Measurements from ENCODE around the gene CMC2. TPM values are rescaled to one million over a fixed set of nuclear protein-coding genes. Genes with fewer than 3 reads are reported as not detected.

Gene CMC2
- total RNA-seq, 2 donors from 2014 or later = 78.3 to 86.6 TPM

GRCh38 chr16:80982646-80983045 lies 24.0 kb downstream of the CMC2 start:
- Mint-ChIP-seq H3K4me1 (peaks cover 23% of the 10 kb centered on the region), H3K36me3 (ENCODE audit: low read depth) (peaks cover 13% of the 10 kb centered on the region), H3K27me3 (no peaks in the 10 kb centered on the region), H3K27ac (no peak overlapping the region), H3K4me3 (no peak overlapping the region)
- ATAC-seq = no peak
- no peaks in the 10 kb centered on the region for H3K9me3 ChIP-seq (ENCODE audit: control insufficient read depth, low read length, poor library complexity, severe bottlenecking)
- no peak for DNase-seq

- H3K27ac Mint-ChIP-seq = no peak overlapping the region
- H3K36me3 Mint-ChIP-seq (ENCODE audit: low read depth) = peaks cover 5% of the 10 kb centered on the region
- DNase-seq (no peak), ATAC-seq (no peak)
- H3K27me3 Mint-ChIP-seq = no peaks in the 10 kb centered on the region
- no peak overlapping the region for H3K4me3 Mint-ChIP-seq
- H3K9me3 ChIP-seq (ENCODE audit: control insufficient read depth, low read length, poor library complexity, severe bottlenecking) = no peaks in the 10 kb centered on the region
- H3K4me1 Mint-ChIP-seq = peaks cover 12% of the 10 kb centered on the region
These were observed 25.6 kb downstream of the CMC2 start for GRCh38 chr16:80981103-80981502.

GRCh38 chr16:80976946-80977345 lies 29.7 kb downstream of the CMC2 start:
- DNase-seq = no peak
- Mint-ChIP-seq H3K27me3 (no peaks in the 10 kb centered on the region), H3K4me1 (peaks cover 17% of the 10 kb centered on the region), H3K27ac (peak overlapping the region; percentile 37), H3K4me3 (no peak overlapping the region), H3K36me3 (ENCODE audit: low read depth) (peaks cover 13% of the 10 kb centered on the region)
- no peaks in the 10 kb centered on the region for H3K9me3 ChIP-seq (ENCODE audit: control insufficient read depth, low read length, poor library complexity, severe bottlenecking)
- no peak for ATAC-seq

- no peak overlapping the region for H3K4me3 Mint-ChIP-seq
- H3K4me1 Mint-ChIP-seq = peaks cover 17% of the 10 kb centered on the region
- DNase-seq (no peak), ATAC-seq (no peak)
- peaks cover 14% of the 10 kb centered on the region for H3K36me3 Mint-ChIP-seq (ENCODE audit: low read depth)
- H3K27ac Mint-ChIP-seq = peak overlapping the region; percentile 22
- H3K9me3 ChIP-seq (ENCODE audit: control insufficient read depth, low read length, poor library complexity, severe bottlenecking) = no peaks in the 10 kb centered on the region
- H3K27me3 Mint-ChIP-seq = no peaks in the 10 kb centered on the region
These were observed 31.9 kb downstream of the CMC2 start for GRCh38 chr16:80974649-80975376.

- ATAC-seq (no peak), DNase-seq (no peak)
- Mint-ChIP-seq H3K36me3 (ENCODE audit: low read depth) (peaks cover 15% of the 10 kb centered on the region), H3K4me3 (peak overlapping the region; percentile 49), H3K27ac (peak overlapping the region; percentile 22), H3K4me1 (peaks cover 17% of the 10 kb centered on the region), H3K27me3 (no peaks in the 10 kb centered on the region)
- H3K9me3 ChIP-seq (ENCODE audit: control insufficient read depth, low read length, poor library complexity, severe bottlenecking) = no peaks in the 10 kb centered on the region
These were observed 32.7 kb downstream of the CMC2 start for GRCh38 chr16:80973991-80974390.

- Mint-ChIP-seq H3K4me3 (no peak overlapping the region), H3K4me1 (peaks cover 17% of the 10 kb centered on the region), H3K27me3 (no peaks in the 10 kb centered on the region), H3K27ac (no peak overlapping the region), H3K36me3 (ENCODE audit: low read depth) (peaks cover 19% of the 10 kb centered on the region)
- no peaks in the 10 kb centered on the region for H3K9me3 ChIP-seq (ENCODE audit: control insufficient read depth, low read length, poor library complexity, severe bottlenecking)
- ATAC-seq (no peak), DNase-seq (no peak)
These were observed 34.1 kb downstream of the CMC2 start for GRCh38 chr16:80972611-80973010.

- Mint-ChIP-seq H3K4me1 (peaks cover 17% of the 10 kb centered on the region), H3K36me3 (ENCODE audit: low read depth) (peaks cover 18% of the 10 kb centered on the region), H3K27me3 (no peaks in the 10 kb centered on the region), H3K4me3 (no peak overlapping the region), H3K27ac (peak overlapping the region; percentile 9)
- H3K9me3 ChIP-seq (ENCODE audit: control insufficient read depth, low read length, poor library complexity, severe bottlenecking) = no peaks in the 10 kb centered on the region
- DNase-seq = no peak
- no peak for ATAC-seq
These were observed 34.9 kb downstream of the CMC2 start for GRCh38 chr16:80971819-80972218.

- peaks cover 13% of the 10 kb centered on the region for H3K4me1 Mint-ChIP-seq
- H3K4me3 Mint-ChIP-seq = no peak overlapping the region
- no peak overlapping the region for H3K27ac Mint-ChIP-seq
- H3K27me3 Mint-ChIP-seq = no peaks in the 10 kb centered on the region
- ATAC-seq (no peak), DNase-seq (no peak)
- H3K36me3 Mint-ChIP-seq (ENCODE audit: low read depth) = peaks cover 14% of the 10 kb centered on the region
- no peaks in the 10 kb centered on the region for H3K9me3 ChIP-seq (ENCODE audit: control insufficient read depth, low read length, poor library complexity, severe bottlenecking)
These were observed 37.6 kb downstream of the CMC2 start for GRCh38 chr16:80969114-80969484.

GRCh38 chr16:80968386-80969113 lies 38.1 kb downstream of the CMC2 start:
- DNase-seq = no peak
- no peaks in the 10 kb centered on the region for H3K9me3 ChIP-seq (ENCODE audit: control insufficient read depth, low read length, poor library complexity, severe bottlenecking)
- H3K27me3 Mint-ChIP-seq = no peaks in the 10 kb centered on the region
- H3K4me1 Mint-ChIP-seq = peaks cover 9% of the 10 kb centered on the region
- no peak for ATAC-seq
- peaks cover 10% of the 10 kb centered on the region for H3K36me3 Mint-ChIP-seq (ENCODE audit: low read depth)
- peak overlapping the region; percentile 36 for H3K4me3 Mint-ChIP-seq
- H3K27ac Mint-ChIP-seq = peak overlapping the region; percentile 39

GRCh38 chr16:80966617-80967016 lies 40.1 kb downstream of the CMC2 start:
- Mint-ChIP-seq H3K4me1 (no peaks in the 10 kb centered on the region), H3K36me3 (ENCODE audit: low read depth) (peaks cover 7% of the 10 kb centered on the region), H3K27me3 (no peaks in the 10 kb centered on the region), H3K27ac (no peak overlapping the region), H3K4me3 (no peak overlapping the region)
- no peak for ATAC-seq
- DNase-seq = no peak
- H3K9me3 ChIP-seq (ENCODE audit: control insufficient read depth, low read length, poor library complexity, severe bottlenecking) = no peaks in the 10 kb centered on the region

GRCh38 chr16:80964351-80964750 lies 42.3 kb downstream of the CMC2 start:
- Mint-ChIP-seq H3K4me1 (no peaks in the 10 kb centered on the region), H3K27ac (no peak overlapping the region), H3K36me3 (ENCODE audit: low read depth) (peaks cover 6% of the 10 kb centered on the region), H3K27me3 (no peaks in the 10 kb centered on the region), H3K4me3 (no peak overlapping the region)
- ATAC-seq (no peak), DNase-seq (no peak)
- no peaks in the 10 kb centered on the region for H3K9me3 ChIP-seq (ENCODE audit: control insufficient read depth, low read length, poor library complexity, severe bottlenecking)

GRCh38 chr16:80962879-80963278 lies 43.8 kb downstream of the CMC2 start:
- no peaks in the 10 kb centered on the region for H3K4me1 Mint-ChIP-seq
- no peak for DNase-seq

GRCh38 chr16:80958284-80958683 lies 48.4 kb downstream of the CMC2 start:
- H3K27me3 Mint-ChIP-seq = no peaks in the 10 kb centered on the region
- no peak for DNase-seq

More at GRCh38 chr16:80962879-80963278, 43.8 kb downstream of the CMC2 start:
- no peaks in the 10 kb centered on the region for H3K27me3 Mint-ChIP-seq
- ATAC-seq = no peak
- H3K36me3 Mint-ChIP-seq (ENCODE audit: low read depth) = no peaks in the 10 kb centered on the region
- H3K4me3 Mint-ChIP-seq = no peak overlapping the region
- H3K27ac Mint-ChIP-seq = no peak overlapping the region
- H3K9me3 ChIP-seq (ENCODE audit: control insufficient read depth, low read length, poor library complexity, severe bottlenecking) = peaks cover 4% of the 10 kb centered on the region

GRCh38 chr16:80954985-80955384 lies 51.7 kb downstream of the CMC2 start:
- no peak for ATAC-seq
- H3K4me1 Mint-ChIP-seq = no peaks in the 10 kb centered on the region
- peaks cover 2% of the 10 kb centered on the region for H3K36me3 Mint-ChIP-seq (ENCODE audit: low read depth)

More at GRCh38 chr16:80958284-80958683, 48.4 kb downstream of the CMC2 start:
- peaks cover 7% of the 10 kb centered on the region for H3K9me3 ChIP-seq (ENCODE audit: control insufficient read depth, low read length, poor library complexity, severe bottlenecking)
- ATAC-seq = no peak
- H3K4me3 Mint-ChIP-seq = no peak overlapping the region
- H3K4me1 Mint-ChIP-seq = no peaks in the 10 kb centered on the region
- H3K27ac Mint-ChIP-seq = no peak overlapping the region
- peaks cover 2% of the 10 kb centered on the region for H3K36me3 Mint-ChIP-seq (ENCODE audit: low read depth)

More at GRCh38 chr16:80954985-80955384, 51.7 kb downstream of the CMC2 start:
- H3K4me3 Mint-ChIP-seq = no peak overlapping the region
- DNase-seq = no peak
- no peaks in the 10 kb centered on the region for H3K27me3 Mint-ChIP-seq
- H3K27ac Mint-ChIP-seq = no peak overlapping the region
- H3K9me3 ChIP-seq (ENCODE audit: control insufficient read depth, low read length, poor library complexity, severe bottlenecking) = peaks cover 7% of the 10 kb centered on the region

Data from T-helper 17 cell (primary cell).